ENCODE measurements around the gene FBXO44. TPM values are rescaled to one million over a fixed set of nuclear protein-coding genes. Genes with fewer than 3 reads are reported as not detected.

Gene FBXO44
- total RNA-seq, 2 donors from 2014 or later = 12.9 to 30.6 TPM

GRCh38 chr1:11705596-11705995 is 50.9 kb downstream of the FBXO44 start:
- peaks cover 0 to 6% of the 10 kb centered on the region in 2 donors for H3K27me3 ChIP-seq
- intact Hi-C loops (cut with DNase I) = no loop called here

GRCh38 chr1:11706292-11706691 is 51.6 kb downstream of the FBXO44 start:
- H3K36me3 ChIP-seq (replicated peaks in 1 of 2; ENCODE audit: insufficient read depth in 1 of 2, low read depth in 2 of 2) = no peaks in the 10 kb centered on the region
- 77 to 92% methylated on average over 8 to 14 of the region's 14 CpGs for WGBS, 2 donors
- TF ChIP-seq CTCF (IDR thresholded peaks at IDR 0.05) (no peak), POLR2A (IDR thresholded peaks at IDR 0.05) (no peak)
- ATAC-seq = no peak
- no peak overlapping the region for H3K4me3 ChIP-seq
- no peak overlapping the region for H3K27ac ChIP-seq
- peaks cover 0 to 5% of the 10 kb centered on the region in 2 donors for H3K27me3 ChIP-seq
- no peak for DNase-seq
- H3K9me3 ChIP-seq = no peaks in the 10 kb centered on the region
- intact Hi-C loops (cut with DNase I) = no loop called here
- H3K4me1 ChIP-seq = peaks cover 10% of the 10 kb centered on the region

More at GRCh38 chr1:11705596-11705995, 50.9 kb downstream of the FBXO44 start:
- Histone ChIP-seq H3K4me3 (no peak overlapping the region), H3K9me3 (no peaks in the 10 kb centered on the region), H3K4me1 (peaks cover 10% of the 10 kb centered on the region), H3K27ac (no peak overlapping the region), H3K36me3 (replicated peaks in 1 of 2; ENCODE audit: insufficient read depth in 1 of 2, low read depth in 2 of 2) (no peaks in the 10 kb centered on the region)
- no peak for TF ChIP-seq POLR2A (IDR thresholded peaks at IDR 0.05)
- TF ChIP-seq CTCF (IDR thresholded peaks at IDR 0.05) = no peak
- WGBS, 2 donors = 81 to 85% methylated on average over 9 of the region's 9 CpGs
- DNase-seq = no peak
- no peak for ATAC-seq

GRCh38 chr1:11707621-11708276 is 53.1 kb downstream of the FBXO44 start:
- Histone ChIP-seq H3K4me1 (peaks cover 10% of the 10 kb centered on the region), H3K27me3 (no peaks in the 10 kb centered on the region), H3K27ac (no peak overlapping the region), H3K4me3 (no peak overlapping the region), H3K9me3 (no peaks in the 10 kb centered on the region), H3K36me3 (replicated peaks in 1 of 2; ENCODE audit: insufficient read depth in 1 of 2, low read depth in 2 of 2) (no peaks in the 10 kb centered on the region)
- peak; percentile 77 to 90 (median 86) for DNase-seq
- TF ChIP-seq CTCF (IDR thresholded peaks at IDR 0.05) = peak in 2 of 7 experiments; percentile 3 to 13
- TF ChIP-seq POLR2A (IDR thresholded peaks at IDR 0.05) = no peak
- peak; percentile 83 for ATAC-seq
- 19 to 36% methylated on average over 13 to 17 of the region's 17 CpGs for WGBS, 2 donors
- intact Hi-C loops (cut with DNase I) = no loop called here

GRCh38 chr1:11708554-11709350 is 54.1 kb downstream of the FBXO44 start:
- intact Hi-C loops (cut with DNase I) = no loop called here
- Histone ChIP-seq H3K27me3 (no peaks in the 10 kb centered on the region), H3K9me3 (no peaks in the 10 kb centered on the region), H3K4me3 (no peak overlapping the region), H3K36me3 (replicated peaks in 1 of 2; ENCODE audit: insufficient read depth in 1 of 2, low read depth in 2 of 2) (no peaks in the 10 kb centered on the region), H3K4me1 (peaks cover 10% of the 10 kb centered on the region), H3K27ac (no peak overlapping the region)
- 77 to 78% methylated on average over 10 to 11 of the region's 11 CpGs for WGBS, 2 donors
- DNase-seq = no peak
- TF ChIP-seq CTCF (IDR thresholded peaks at IDR 0.05) (no peak), POLR2A (IDR thresholded peaks at IDR 0.05) (no peak)
- no peak for ATAC-seq

Data from body of pancreas (tissue), 4 donors.